GM23248 (cell line): ENCODE measurements around the gene POP7. TPM values are rescaled to one million over a fixed set of nuclear protein-coding genes. Genes with fewer than 3 reads are reported as not detected.
"Not testable (repeated sequence)": the region's sequence is repeated elsewhere in the genome, so short reads cannot be mapped to it uniquely, and the experiment has no call there.

Experiments used
- DNase-seq: peaks from one replicate; pipeline ENCODE4 v3.0.0-alpha.2; 2015
- H2AFZ ChIP-seq: fragments of 200-600 bp; sonication (generic); 2 replicates; pipeline ENCODE4 v1.6.1; 2016; ENCODE audit warnings: antibody characterized with exemption
- H3F3A ChIP-seq: fragments of 200-600 bp; sonication (generic); 2 replicates; pipeline ENCODE4 v1.6.1; 2016; ENCODE audit warnings: mild to moderate bottlenecking, antibody characterized with exemption, mixed run types; ENCODE audit not compliant: insufficient read depth
- H3K27ac ChIP-seq: fragments of 200-600 bp; sonication (generic); 2 replicates; pipeline ENCODE4 v1.5.1; 2016; ENCODE audit warnings: mild to moderate bottlenecking
- H3K27me3 ChIP-seq: fragments of 200-600 bp; sonication (generic); replicated peaks from 2 replicates; pipeline ENCODE4 v1.6.1; 2016; ENCODE audit warnings: mild to moderate bottlenecking; ENCODE audit not compliant: insufficient read depth
- H3K36me3 ChIP-seq: fragments of 200-600 bp; sonication (generic); 2 replicates; pipeline ENCODE4 v1.6.1; 2016; ENCODE audit warnings: low read depth, mild to moderate bottlenecking
- H3K4me1 ChIP-seq: fragments of 200-600 bp; sonication (generic); 2 replicates; pipeline ENCODE4 v1.6.1; 2016; ENCODE audit warnings: mild to moderate bottlenecking; ENCODE audit not compliant: insufficient read depth
- H3K4me2 ChIP-seq: fragments of 200-600 bp; sonication (generic); one replicate; pipeline ENCODE4 v1.6.1; 2016; ENCODE audit warnings: mild to moderate bottlenecking; ENCODE audit not compliant: unreplicated experiment
- H3K4me3 ChIP-seq: fragments of 200-600 bp; sonication (generic); 2 replicates; pipeline ENCODE4 v1.5.1; 2016; ENCODE audit warnings: mild to moderate bottlenecking
- H3K79me2 ChIP-seq: fragments of 200-600 bp; sonication (generic); 2 replicates; pipeline ENCODE4 v1.6.1; 2016; ENCODE audit warnings: mild to moderate bottlenecking; ENCODE audit not compliant: insufficient read depth
- H3K9ac ChIP-seq: fragments of 200-600 bp; sonication (generic); 2 replicates; pipeline ENCODE4 v1.6.1; 2016; ENCODE audit warnings: mild to moderate bottlenecking
- H3K9me2 ChIP-seq: fragments of 200-600 bp; sonication (generic); 2 replicates; pipeline ENCODE4 v1.6.1; 2016; ENCODE audit warnings: mixed run types, mild to moderate bottlenecking, moderate library complexity; ENCODE audit not compliant: insufficient read depth
- H3K9me3 ChIP-seq: fragments of 200-600 bp; sonication (generic); one replicate; pipeline ENCODE4 v1.6.1; 2017; ENCODE audit warnings: low read depth
- H4K20me1 ChIP-seq: fragments of 200-600 bp; sonication (generic); 2 replicates; pipeline ENCODE4 v1.6.0; 2016; ENCODE audit not compliant: insufficient read depth
- EZH2 ChIP-seq: fragments of 200-600 bp; sonication (generic); IDR thresholded peaks from 2 replicates; pipeline ENCODE4 v1.6.1; 2018; ENCODE audit warnings: antibody characterized with exemption, mild to moderate bottlenecking; ENCODE audit not compliant: insufficient read depth, poor library complexity, severe bottlenecking
- EZH2phosphoT487 ChIP-seq: fragments of 200-600 bp; sonication (generic); IDR thresholded peaks from 2 replicates; pipeline ENCODE4 v1.6.1; 2018; ENCODE audit warnings: antibody characterized with exemption, moderate library complexity, mild to moderate bottlenecking, low read depth; ENCODE audit not compliant: insufficient read depth
- WGBS, 2 experiments: methylation state at CpG; one replicate each; pipeline ENCODE4 v1.1.6; 2015 to 2017; ENCODE audit warnings: low lambda C conversion rate in 2 of 2, low coverage in 1 of 2; ENCODE audit errors: missing lambda C conversion rate in 2 of 2; 5-methylcytosine and 5-hydroxymethylcytosine counted together
- in situ Hi-C: fragments of 300-500 bp; cut with MboI; formaldehyde crosslinking; loops from 2 replicates; pipeline ENCODE4 v1.15.0; 2020
- polyA plus RNA-seq: library from polyadenylated mRNA; unstranded; fragments of >200 nt; fragmentation: Nextera tagmentation; extraction: Ambion mirVana; gene quantifications from 2 replicates; pipeline ENCODE4 v1.2.1, GENCODE V29; 2016
- total RNA-seq: library from RNA; depleted of rRNA; stranded (reverse); fragments of >200 nt; shearing (Covaris generic); gene quantifications from 2 replicates; pipeline ENCODE4 v1.2.3, GENCODE V29; 2014; rRNA removed

POP7 gene
- total RNA-seq (31.3 and 35.2 TPM in 2 replicates), polyA plus RNA-seq (63.4 and 67.9 TPM in 2 replicates)

DNA sequence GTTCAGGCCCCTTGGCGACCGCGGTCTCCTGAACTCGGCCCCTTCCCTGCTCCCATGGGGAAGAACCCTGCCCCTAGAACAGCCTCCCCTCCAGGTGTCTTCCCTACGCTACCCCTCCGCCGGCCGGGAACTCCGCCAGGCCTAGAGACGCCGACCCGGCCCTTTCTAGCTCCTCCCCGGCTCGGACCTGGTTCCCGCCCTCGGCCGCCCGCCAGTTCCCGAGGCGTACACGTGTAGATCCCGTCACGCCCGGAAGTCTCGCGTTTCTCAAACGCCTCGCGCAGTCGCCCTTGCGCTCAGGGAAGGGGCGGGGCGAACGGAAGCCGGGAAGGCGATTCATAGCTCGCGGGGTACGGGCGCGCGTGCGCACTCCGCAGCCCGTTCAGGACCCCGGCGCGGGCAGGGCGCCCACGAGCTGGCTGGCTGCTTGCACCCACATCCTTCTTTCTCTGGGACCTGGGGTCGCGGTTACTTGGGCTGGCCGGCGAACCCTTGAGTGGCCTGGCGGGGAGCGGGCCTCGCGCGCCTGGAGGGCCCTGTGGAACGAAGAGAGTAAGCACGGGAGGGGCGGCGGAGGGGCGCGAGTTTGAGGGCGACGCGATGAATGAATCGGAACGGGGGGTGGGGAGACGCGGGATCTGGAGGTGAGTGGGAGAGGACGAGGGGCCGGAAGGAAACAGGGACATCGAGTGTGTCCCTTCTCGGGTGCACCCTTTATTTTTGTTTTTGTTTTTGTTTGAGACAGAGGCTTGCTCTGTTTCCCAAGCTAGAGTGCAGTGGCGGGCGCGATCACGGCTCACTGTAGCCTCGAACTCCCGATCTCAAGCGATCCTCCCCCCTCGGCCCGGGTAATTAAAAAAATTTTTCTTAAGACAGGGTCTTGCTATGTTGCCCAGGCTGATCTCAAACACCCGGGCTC is at the start of gene POP7:
TSS of gene POP7 (plus strand) at position 369 of the 919 bp plus-strand sequence. CDS start 710 bp downstream, outside the sequence.
- H3K27ac ChIP-seq: peak within 1 kb of the TSS; percentile 74
- H3K4me1 ChIP-seq: peaks cover 6% of the 10 kb centered on the region; the same call in 1 of the 2 replicates
- H3K4me2 ChIP-seq: peak within 1 kb of the TSS; percentile 77
- in situ Hi-C loops: no loop called here
- no peaks in the 10 kb centered on the region for H3K36me3 ChIP-seq
- H3K79me2 ChIP-seq: peaks cover 28% of the 10 kb centered on the region
- peaks cover 4% of the 10 kb centered on the region; the same call in 1 of the 2 replicates for H3K27me3 ChIP-seq
- TF ChIP-seq EZH2: no peak
- TF ChIP-seq EZH2phosphoT487: no peak
- WGBS, 2 experiments: 0 to 1% methylated on average over 60 to 70 of the region's 86 CpGs
- no peaks in the 10 kb centered on the region for H3F3A ChIP-seq
- H4K20me1 ChIP-seq: no peaks in the 10 kb centered on the region
- peak within 1 kb of the TSS; percentile 94 for H3K4me3 ChIP-seq
- peak; percentile 100 for DNase-seq
- peak within 1 kb of the TSS; percentile 95 for H3K9ac ChIP-seq
- H2AFZ ChIP-seq: peak within 1 kb of the TSS; percentile 94
- H3K9me3 ChIP-seq: no peaks in the 10 kb centered on the region
- H3K9me2 ChIP-seq: no peaks in the 10 kb centered on the region

GRCh38 chr7:100662194-100662776 is 43.6 kb upstream of the POP7 start:
- H3F3A ChIP-seq, H4K20me1 ChIP-seq, DNase-seq, H3K9me3 ChIP-seq, H3K27me3 ChIP-seq, H3K36me3 ChIP-seq, H3K27ac ChIP-seq, H2AFZ ChIP-seq, H3K9me2 ChIP-seq, H3K4me2 ChIP-seq, H3K4me3 ChIP-seq, H3K4me1 ChIP-seq, H3K79me2 ChIP-seq, in situ Hi-C loops, H3K9ac ChIP-seq: not testable (repeated sequence)
- WGBS, 2 experiments: 67% methylated on average over 12 of the region's 12 CpGs

DNA sequence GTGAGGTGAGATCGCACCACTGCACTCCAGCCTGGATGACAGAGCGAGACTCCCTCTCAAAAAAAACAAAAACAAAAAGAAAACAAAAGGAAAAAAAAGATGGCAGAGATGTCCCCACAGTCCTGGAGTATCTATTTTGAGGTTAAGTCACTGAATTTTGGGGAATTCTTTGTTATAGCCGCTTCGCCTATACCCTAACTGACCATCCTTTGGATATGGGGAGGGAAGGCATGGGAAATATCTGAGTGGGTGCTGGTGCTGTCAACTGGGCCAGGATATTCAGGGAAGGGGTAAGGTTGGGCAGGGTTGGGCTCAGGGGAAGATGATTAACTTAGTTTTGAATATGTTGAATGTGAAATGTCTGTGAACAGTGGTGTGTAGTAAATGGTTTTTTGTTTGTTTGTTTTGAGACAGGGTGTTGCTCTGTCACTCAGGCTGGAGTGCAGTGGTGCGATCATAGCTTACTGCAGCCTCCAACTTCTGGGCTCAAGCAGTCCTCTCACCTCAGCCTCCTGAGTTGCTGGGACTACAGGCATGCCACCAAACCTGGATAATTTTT is 40.7 kb upstream of the POP7 start:
- 81 to 82% methylated on average over 5 of the region's 5 CpGs for WGBS, 2 experiments
- Histone ChIP-seq H3K4me2 (no peak overlapping the region), H4K20me1 (no peaks in the 10 kb centered on the region), H3K4me3 (no peak overlapping the region), H3K9me2 (no peaks in the 10 kb centered on the region), H3K9me3 (no peaks in the 10 kb centered on the region), H3K9ac (no peak overlapping the region), H2AFZ (no peak overlapping the region), H3K79me2 (no peaks in the 10 kb centered on the region), H3K4me1 (no peaks in the 10 kb centered on the region), H3K27ac (no peak overlapping the region), H3F3A (no peaks in the 10 kb centered on the region), H3K27me3 (no peaks in the 10 kb centered on the region), H3K36me3 (no peaks in the 10 kb centered on the region)
- TF ChIP-seq EZH2: no peak
- TF ChIP-seq EZH2phosphoT487: no peak
- no peak for DNase-seq
- in situ Hi-C loops: no loop called here

DNA sequence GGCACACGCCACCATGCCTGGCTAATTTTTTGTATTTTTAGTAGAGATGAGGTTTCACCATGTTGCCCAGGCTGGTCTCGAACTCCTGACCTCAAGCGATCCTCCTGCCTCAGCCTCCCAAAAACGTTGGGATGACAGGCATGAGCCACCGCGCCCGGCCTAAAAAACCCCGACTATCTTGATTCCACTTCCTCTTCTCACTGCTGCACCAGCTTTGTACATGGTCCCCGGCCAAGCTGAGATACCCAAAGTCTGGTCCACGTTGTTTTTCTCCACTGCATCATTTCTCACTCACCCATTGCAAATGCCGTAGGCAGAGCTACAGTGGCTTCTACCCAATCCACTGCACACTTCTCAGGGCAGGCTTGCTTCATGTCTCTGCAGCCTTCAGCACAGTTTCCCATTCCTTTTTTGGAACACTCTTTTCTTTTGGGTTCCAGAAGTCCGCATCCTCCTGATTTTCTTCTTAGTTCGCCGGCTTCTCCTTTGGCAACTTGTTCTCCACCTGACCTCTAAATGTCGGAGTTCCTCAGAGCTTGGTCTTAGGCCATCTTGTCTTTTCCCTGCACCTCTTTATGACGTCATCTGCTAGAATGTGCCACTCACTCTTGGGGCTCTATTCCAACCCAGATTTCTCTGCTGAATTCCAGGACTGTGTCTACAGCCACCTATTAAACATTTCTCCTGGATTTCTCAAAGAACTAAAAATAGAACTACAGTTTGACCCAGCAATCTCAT is 38.4 kb upstream of the POP7 start:
- in situ Hi-C loops: no loop called here
- no peaks in the 10 kb centered on the region for H3K27me3 ChIP-seq
- no peak overlapping the region for H2AFZ ChIP-seq
- 73 to 76% methylated on average over 16 of the region's 16 CpGs for WGBS, 2 experiments
- TF ChIP-seq EZH2 (no peak), EZH2phosphoT487 (no peak)
- H3K9me3 ChIP-seq: no peaks in the 10 kb centered on the region
- H3K36me3 ChIP-seq: no peaks in the 10 kb centered on the region
- no peak overlapping the region for H3K27ac ChIP-seq
- DNase-seq: no peak
- H3K4me1 ChIP-seq: no peaks in the 10 kb centered on the region
- H3K4me2 ChIP-seq: no peak overlapping the region
- H4K20me1 ChIP-seq: no peaks in the 10 kb centered on the region
- H3K79me2 ChIP-seq: no peaks in the 10 kb centered on the region
- no peak overlapping the region for H3K9ac ChIP-seq
- no peaks in the 10 kb centered on the region for H3F3A ChIP-seq
- H3K4me3 ChIP-seq: no peak overlapping the region
- H3K9me2 ChIP-seq: no peaks in the 10 kb centered on the region
